Upper lobe of right lung (tissue), 1 donor: Measurements from ENCODE around the gene TPPP2. TPM values are rescaled to one million over a fixed set of nuclear protein-coding genes. Genes with fewer than 3 reads are reported as not detected.
A peak's percentile ranks its signal among the peaks of the same experiment; 100 is the strongest.
"Not testable (repeated sequence)": the region's sequence is repeated elsewhere in the genome, so short reads cannot be mapped to it uniquely, and the experiment has no call there.

ENCODE experiments used
- ATAC-seq: fragments of 200-7000 bp; cut with Tn5 transposase; one replicate; pipeline ENCODE4 v1.9.1; 2020; ENCODE audit warnings: mild to moderate bottlenecking, moderate library complexity
- DNase-seq: peaks from one replicate; pipeline ENCODE4 v3.0.0-alpha.2; 2020
- H3K27ac ChIP-seq: fragments of 200-600 bp; one replicate; pipeline ENCODE4 v1.8.0; 2022
- H3K27me3 ChIP-seq: fragments of 200-600 bp; one replicate; pipeline ENCODE4 v1.8.0; 2022; ENCODE audit warnings: mild to moderate bottlenecking
- H3K36me3 ChIP-seq: fragments of 200-600 bp; one replicate; pipeline ENCODE4 v1.8.0; 2022
- H3K4me1 ChIP-seq: fragments of 200-600 bp; one replicate; pipeline ENCODE4 v1.8.0; 2022
- H3K4me3 ChIP-seq: fragments of 200-600 bp; one replicate; pipeline ENCODE4 v1.8.0; 2022; ENCODE audit warnings: mild to moderate bottlenecking
- H3K9me3 ChIP-seq: fragments of 200-600 bp; one replicate; pipeline ENCODE4 v1.8.0; 2022
- intact Hi-C: fragments of 100-400 bp; cut with DNase I; formaldehyde crosslinking; loops from one replicate; pipeline ENCODE4 v1.11.0; 2022
- total RNA-seq: library from RNA; stranded (reverse); fragmentation: NEBNext Ultra II Directional; extraction: Animal tissue kit (Norgen Biotek cat#: 25700); gene quantifications from one replicate; pipeline ENCODE4 v1.2.1, GENCODE V29; 2021
- TF ChIP-seq, protein P1 (sequence below): fragments of 200-600 bp; IDR thresholded peaks from one replicate; pipeline ENCODE4 v1.8.0; 2022; ENCODE audit warnings: antibody characterized with exemption
- donor health status: DM: no; HTN: yes; CAD: no; lungs with severe emphysema.

TPPP2 gene
- total RNA-seq, 1 donor from 2014 or later, result not detected

- ATAC-seq (no peak), DNase-seq (no peak)
- no peaks in the 10 kb centered on the region for H3K36me3 ChIP-seq
- no peak overlapping the region for H3K27ac ChIP-seq
- intact Hi-C loops, result no loop called here
- H3K9me3 ChIP-seq, result no peaks in the 10 kb centered on the region
- H3K27me3 ChIP-seq, result no peaks in the 10 kb centered on the region
- TF ChIP-seq, protein P1, sequence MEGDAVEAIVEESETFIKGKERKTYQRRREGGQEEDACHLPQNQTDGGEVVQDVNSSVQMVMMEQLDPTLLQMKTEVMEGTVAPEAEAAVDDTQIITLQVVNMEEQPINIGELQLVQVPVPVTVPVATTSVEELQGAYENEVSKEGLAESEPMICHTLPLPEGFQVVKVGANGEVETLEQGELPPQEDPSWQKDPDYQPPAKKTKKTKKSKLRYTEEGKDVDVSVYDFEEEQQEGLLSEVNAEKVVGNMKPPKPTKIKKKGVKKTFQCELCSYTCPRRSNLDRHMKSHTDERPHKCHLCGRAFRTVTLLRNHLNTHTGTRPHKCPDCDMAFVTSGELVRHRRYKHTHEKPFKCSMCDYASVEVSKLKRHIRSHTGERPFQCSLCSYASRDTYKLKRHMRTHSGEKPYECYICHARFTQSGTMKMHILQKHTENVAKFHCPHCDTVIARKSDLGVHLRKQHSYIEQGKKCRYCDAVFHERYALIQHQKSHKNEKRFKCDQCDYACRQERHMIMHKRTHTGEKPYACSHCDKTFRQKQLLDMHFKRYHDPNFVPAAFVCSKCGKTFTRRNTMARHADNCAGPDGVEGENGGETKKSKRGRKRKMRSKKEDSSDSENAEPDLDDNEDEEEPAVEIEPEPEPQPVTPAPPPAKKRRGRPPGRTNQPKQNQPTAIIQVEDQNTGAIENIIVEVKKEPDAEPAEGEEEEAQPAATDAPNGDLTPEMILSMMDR, result no peak
- no peak overlapping the region for H3K4me3 ChIP-seq
- peaks cover 18% of the 10 kb centered on the region for H3K4me1 ChIP-seq
These were observed 6.7 kb downstream of the TPPP2 start for GRCh38 chr14:21036751-21037150.

DNA sequence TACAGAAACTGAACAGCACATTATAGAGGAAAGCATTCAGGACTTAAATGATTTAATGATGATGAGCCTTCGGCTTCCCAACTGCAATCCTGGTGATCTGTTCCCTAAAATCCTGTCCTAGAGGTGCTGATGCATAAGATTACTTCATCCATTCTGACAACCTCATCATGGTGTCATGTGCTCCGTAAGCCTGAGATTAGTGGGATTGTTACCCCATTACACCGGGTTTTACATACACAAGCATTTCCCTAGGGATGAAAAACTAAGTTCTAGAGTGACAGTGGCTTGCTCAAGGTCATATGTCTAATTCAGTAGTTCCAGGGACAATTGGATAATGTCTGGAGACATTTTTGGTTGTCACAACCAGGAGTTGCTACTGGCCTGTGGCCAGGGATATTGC, 7.1 kb downstream of the TPPP2 start:
- no peaks in the 10 kb centered on the region for H3K36me3 ChIP-seq
- TF ChIP-seq, protein P1, result no peak
- H3K27me3 ChIP-seq, result no peaks in the 10 kb centered on the region
- no peak for ATAC-seq
- DNase-seq, result no peak
- H3K9me3 ChIP-seq, result no peaks in the 10 kb centered on the region
- peaks cover 18% of the 10 kb centered on the region for H3K4me1 ChIP-seq
- no peak overlapping the region for H3K27ac ChIP-seq
- intact Hi-C loops, result no loop called here
- H3K4me3 ChIP-seq, result no peak overlapping the region

- Histone ChIP-seq H3K27me3 (no peaks in the 10 kb centered on the region), H3K4me3 (no peak overlapping the region), H3K9me3 (no peaks in the 10 kb centered on the region), H3K36me3 (no peaks in the 10 kb centered on the region), H3K4me1 (peaks cover 29% of the 10 kb centered on the region), H3K27ac (peak overlapping the region; percentile 64)
- intact Hi-C loops, result no loop called here
- TF ChIP-seq, protein P1, result no peak
- ATAC-seq (peak; percentile 83), DNase-seq (peak; percentile 75)
These were observed 8.7 kb downstream of the TPPP2 start for GRCh38 chr14:21038441-21039422.

- intact Hi-C loops, result no loop called here
- ATAC-seq (peak; percentile 58), DNase-seq (no peak)
- no peak overlapping the region for H3K4me3 ChIP-seq
- H3K4me1 ChIP-seq, result peaks cover 30% of the 10 kb centered on the region
- no peaks in the 10 kb centered on the region for H3K36me3 ChIP-seq
- H3K9me3 ChIP-seq, result no peaks in the 10 kb centered on the region
- H3K27ac ChIP-seq, result peak overlapping the region; percentile 64
- no peaks in the 10 kb centered on the region for H3K27me3 ChIP-seq
- TF ChIP-seq, protein P1, result peak; percentile 69
These were observed 9.8 kb downstream of the TPPP2 start for GRCh38 chr14:21039585-21040369.

GRCh38 chr14:21040370-21040925, 10.4 kb downstream of the TPPP2 start:
- intact Hi-C loops, result no loop called here
- TF ChIP-seq, protein P1, result no peak
- no peaks in the 10 kb centered on the region for H3K27me3 ChIP-seq
- H3K36me3 ChIP-seq, result no peaks in the 10 kb centered on the region
- H3K4me3 ChIP-seq, result no peak overlapping the region
- H3K27ac ChIP-seq, result no peak overlapping the region
- H3K4me1 ChIP-seq, result peaks cover 30% of the 10 kb centered on the region
- H3K9me3 ChIP-seq, result no peaks in the 10 kb centered on the region
- ATAC-seq (no peak), DNase-seq (no peak)

GRCh38 chr14:21040941-21041340, 10.9 kb downstream of the TPPP2 start:
- H3K27ac ChIP-seq, H3K4me3 ChIP-seq, H3K27me3 ChIP-seq, intact Hi-C loops, ATAC-seq, H3K36me3 ChIP-seq, DNase-seq, H3K9me3 ChIP-seq: not testable (repeated sequence)
- H3K4me1 ChIP-seq, result peaks cover 30% of the 10 kb centered on the region
